Activated CD4-positive, alpha-beta memory T cell treated with anti-CD3 and anti-CD28 coated beads for 36 hours (primary cell): ENCODE measurements around the gene MAP2. TPM values are rescaled to one million over a fixed set of nuclear protein-coding genes. Genes with fewer than 3 reads are reported as not detected.

Experiments
- CTCF ChIA-PET: fragments of 350-600 bp; sonication (Branson Sonifier 250); formaldehyde crosslinking; loops from one replicate; lab custom pipeline; 2021; ENCODE audit warnings: antibody characterized with exemption, inconsistent platforms; lab: Charles Lee
- POLR2A ChIA-PET: fragments of 350-600 bp; sonication (Branson Sonifier 250); formaldehyde crosslinking; loops from one replicate; lab custom pipeline; 2021; ENCODE audit warnings: antibody characterized with exemption; lab: Charles Lee
- DNase-seq: peaks from one replicate; pipeline ENCODE4 v3.0.0-alpha.2; 2020
- H3K27ac Mint-ChIP-seq: one replicate; pipeline ENCODE4 v1.8.0; 2021; ENCODE audit warnings: mixed read lengths
- H3K27me3 Mint-ChIP-seq: one replicate; pipeline ENCODE4 v1.8.0; 2021; ENCODE audit warnings: mixed read lengths
- H3K36me3 Mint-ChIP-seq: one replicate; pipeline ENCODE4 v1.8.0; 2021; ENCODE audit warnings: mixed read lengths
- H3K4me1 Mint-ChIP-seq: one replicate; pipeline ENCODE4 v1.8.0; 2021; ENCODE audit warnings: low read depth, mixed read lengths
- H3K4me3 Mint-ChIP-seq: one replicate; pipeline ENCODE4 v1.8.0; 2021; ENCODE audit warnings: mild to moderate bottlenecking, mixed read lengths
- H3K9me3 Mint-ChIP-seq: one replicate; pipeline ENCODE4 v1.8.0; 2021; ENCODE audit warnings: mixed read lengths
- intact Hi-C: fragments of 100-400 bp; cut with micrococcal nuclease; formaldehyde crosslinking; loops from one replicate; pipeline ENCODE4 v1.15.1; 2023
- total RNA-seq, 2 experiments: library from RNA; stranded (reverse); gene quantifications; one replicate each; pipeline ENCODE4 v1.2.3, GENCODE V29; 2021

Gene MAP2
- total RNA-seq, 2 experiments from 2014 or later: 0.07 to 0.27 TPM

- Mint-ChIP-seq H3K27ac (no peak overlapping the region), H3K4me1 (no peaks in the 10 kb centered on the region), H3K36me3 (no peaks in the 10 kb centered on the region), H3K4me3 (no peak overlapping the region), H3K9me3 (no peaks in the 10 kb centered on the region), H3K27me3 (no peaks in the 10 kb centered on the region)
- intact Hi-C loops: no loop called here
- no peak for DNase-seq
- CTCF ChIA-PET: no interaction called here
- POLR2A ChIA-PET: no interaction called here
Measured at GRCh38 chr2:209653134-209653533, 229.3 kb downstream of the MAP2 start.

GRCh38 chr2:209661286-209661894 is 237.5 kb downstream of the MAP2 start:
- no peaks in the 10 kb centered on the region for H3K9me3 Mint-ChIP-seq
- H3K27me3 Mint-ChIP-seq: no peaks in the 10 kb centered on the region
- intact Hi-C loops: no loop called here
- CTCF ChIA-PET: no interaction called here
- no peaks in the 10 kb centered on the region for H3K36me3 Mint-ChIP-seq
- POLR2A ChIA-PET: no interaction called here
- DNase-seq: no peak
- no peak overlapping the region for H3K27ac Mint-ChIP-seq
- H3K4me3 Mint-ChIP-seq: no peak overlapping the region
- H3K4me1 Mint-ChIP-seq: no peaks in the 10 kb centered on the region

- intact Hi-C loops: no loop called here
- ChIA-PET POLR2A (no interaction called here), CTCF (no interaction called here)
- Mint-ChIP-seq H3K27ac (no peak overlapping the region), H3K9me3 (no peaks in the 10 kb centered on the region), H3K4me1 (no peaks in the 10 kb centered on the region), H3K36me3 (no peaks in the 10 kb centered on the region), H3K4me3 (no peak overlapping the region), H3K27me3 (no peaks in the 10 kb centered on the region)
- DNase-seq: no peak
Measured at GRCh38 chr2:209662021-209662420, 238.2 kb downstream of the MAP2 start.

GRCh38 chr2:209663139-209663538 is 239.3 kb downstream of the MAP2 start:
- ChIA-PET POLR2A (no interaction called here), CTCF (no interaction called here)
- DNase-seq: no peak
- Mint-ChIP-seq H3K36me3 (no peaks in the 10 kb centered on the region), H3K4me3 (no peak overlapping the region), H3K27ac (no peak overlapping the region), H3K9me3 (no peaks in the 10 kb centered on the region), H3K4me1 (no peaks in the 10 kb centered on the region), H3K27me3 (no peaks in the 10 kb centered on the region)
- intact Hi-C loops: no loop called here

GRCh38 chr2:209663656-209664055 is 239.8 kb downstream of the MAP2 start:
- no peak overlapping the region for H3K27ac Mint-ChIP-seq
- ChIA-PET CTCF (no interaction called here), POLR2A (no interaction called here)
- intact Hi-C loops: no loop called here
- no peak for DNase-seq
- H3K4me1 Mint-ChIP-seq: no peaks in the 10 kb centered on the region
- H3K27me3 Mint-ChIP-seq: no peaks in the 10 kb centered on the region
- H3K4me3 Mint-ChIP-seq: no peak overlapping the region
- H3K9me3 Mint-ChIP-seq: no peaks in the 10 kb centered on the region
- H3K36me3 Mint-ChIP-seq: no peaks in the 10 kb centered on the region

GRCh38 chr2:209666296-209666695 is 242.4 kb downstream of the MAP2 start:
- H3K9me3 Mint-ChIP-seq: no peaks in the 10 kb centered on the region
- H3K4me3 Mint-ChIP-seq: no peak overlapping the region
- POLR2A ChIA-PET: no interaction called here
- H3K4me1 Mint-ChIP-seq: no peaks in the 10 kb centered on the region
- H3K27ac Mint-ChIP-seq: no peak overlapping the region
- intact Hi-C loops: no loop called here
- no peak for DNase-seq
- CTCF ChIA-PET: no interaction called here
- no peaks in the 10 kb centered on the region for H3K36me3 Mint-ChIP-seq
- no peaks in the 10 kb centered on the region for H3K27me3 Mint-ChIP-seq

- Mint-ChIP-seq H3K4me3 (no peak overlapping the region), H3K9me3 (no peaks in the 10 kb centered on the region), H3K36me3 (no peaks in the 10 kb centered on the region), H3K27me3 (no peaks in the 10 kb centered on the region), H3K4me1 (no peaks in the 10 kb centered on the region), H3K27ac (no peak overlapping the region)
- intact Hi-C loops: no loop called here
- POLR2A ChIA-PET: no interaction called here
- CTCF ChIA-PET: no interaction called here
- no peak for DNase-seq
Measured at GRCh38 chr2:209671020-209671680, 247.3 kb downstream of the MAP2 start.

GRCh38 chr2:209673811-209674210 is 250.0 kb downstream of the MAP2 start:
- H3K9me3 Mint-ChIP-seq: no peaks in the 10 kb centered on the region
- CTCF ChIA-PET: no interaction called here
- no peaks in the 10 kb centered on the region for H3K27me3 Mint-ChIP-seq
- no peaks in the 10 kb centered on the region for H3K36me3 Mint-ChIP-seq
- DNase-seq: no peak
- no peaks in the 10 kb centered on the region for H3K4me1 Mint-ChIP-seq
- intact Hi-C loops: no loop called here
- no peak overlapping the region for H3K27ac Mint-ChIP-seq
- no peak overlapping the region for H3K4me3 Mint-ChIP-seq
- POLR2A ChIA-PET: no interaction called here

GRCh38 chr2:209680596-209680995 is 256.7 kb downstream of the MAP2 start:
- H3K4me3 Mint-ChIP-seq: no peak overlapping the region
- CTCF ChIA-PET: no interaction called here
- no peak overlapping the region for H3K27ac Mint-ChIP-seq
- POLR2A ChIA-PET: no interaction called here
- intact Hi-C loops: no loop called here
- no peaks in the 10 kb centered on the region for H3K9me3 Mint-ChIP-seq
- no peaks in the 10 kb centered on the region for H3K36me3 Mint-ChIP-seq
- DNase-seq: no peak
- no peaks in the 10 kb centered on the region for H3K27me3 Mint-ChIP-seq
- no peaks in the 10 kb centered on the region for H3K4me1 Mint-ChIP-seq

- Mint-ChIP-seq H3K4me3 (no peak overlapping the region), H3K9me3 (no peaks in the 10 kb centered on the region), H3K27ac (no peak overlapping the region), H3K36me3 (no peaks in the 10 kb centered on the region), H3K27me3 (no peaks in the 10 kb centered on the region), H3K4me1 (no peaks in the 10 kb centered on the region)
- POLR2A ChIA-PET: no interaction called here
- intact Hi-C loops: no loop called here
- CTCF ChIA-PET: no interaction called here
- DNase-seq: no peak
Measured at GRCh38 chr2:209681201-209681735, 257.4 kb downstream of the MAP2 start.

- ChIA-PET CTCF (no interaction called here), POLR2A (no interaction called here)
- H3K27me3 Mint-ChIP-seq: no peaks in the 10 kb centered on the region
- no peaks in the 10 kb centered on the region for H3K36me3 Mint-ChIP-seq
- no peaks in the 10 kb centered on the region for H3K9me3 Mint-ChIP-seq
- no peak for DNase-seq
- intact Hi-C loops: no loop called here
- no peak overlapping the region for H3K27ac Mint-ChIP-seq
- no peak overlapping the region for H3K4me3 Mint-ChIP-seq
- H3K4me1 Mint-ChIP-seq: no peaks in the 10 kb centered on the region
Measured at GRCh38 chr2:209682646-209683045, 258.8 kb downstream of the MAP2 start.

- H3K4me1 Mint-ChIP-seq: no peaks in the 10 kb centered on the region
- intact Hi-C loops: no loop called here
- POLR2A ChIA-PET: no interaction called here
- H3K4me3 Mint-ChIP-seq: no peak overlapping the region
- H3K27ac Mint-ChIP-seq: no peak overlapping the region
- CTCF ChIA-PET: no interaction called here
- H3K36me3 Mint-ChIP-seq: no peaks in the 10 kb centered on the region
- DNase-seq: no peak
- H3K27me3 Mint-ChIP-seq: no peaks in the 10 kb centered on the region
- no peaks in the 10 kb centered on the region for H3K9me3 Mint-ChIP-seq
Measured at GRCh38 chr2:209685340-209685739, 261.5 kb downstream of the MAP2 start.

- no peak overlapping the region for H3K27ac Mint-ChIP-seq
- CTCF ChIA-PET: no interaction called here
- POLR2A ChIA-PET: no interaction called here
- no peaks in the 10 kb centered on the region for H3K9me3 Mint-ChIP-seq
- no peaks in the 10 kb centered on the region for H3K27me3 Mint-ChIP-seq
- intact Hi-C loops: no loop called here
- no peaks in the 10 kb centered on the region for H3K4me1 Mint-ChIP-seq
- H3K4me3 Mint-ChIP-seq: no peak overlapping the region
- H3K36me3 Mint-ChIP-seq: no peaks in the 10 kb centered on the region
- no peak for DNase-seq
Measured at GRCh38 chr2:209685963-209686362, 262.1 kb downstream of the MAP2 start.
